Activated naive CD8-positive, alpha-beta T cell (primary cell): ENCODE measurements around the gene SLC35G3.
"Not testable (repeated sequence)": the region's sequence is repeated elsewhere in the genome, so short reads cannot be mapped to it uniquely, and the experiment has no call there.

Experiments used
- H3K27ac Mint-ChIP-seq: one replicate; pipeline ENCODE4 v1.8.0; 2021; ENCODE audit warnings: mixed read lengths
- H3K27me3 Mint-ChIP-seq: one replicate; pipeline ENCODE4 v1.8.0; 2021; ENCODE audit warnings: mixed read lengths
- H3K36me3 Mint-ChIP-seq: one replicate; pipeline ENCODE4 v1.8.0; 2021; ENCODE audit warnings: mixed read lengths
- H3K4me1 Mint-ChIP-seq: one replicate; pipeline ENCODE4 v1.8.0; 2021; ENCODE audit warnings: low read depth, mixed read lengths
- H3K4me3 Mint-ChIP-seq: one replicate; pipeline ENCODE4 v1.8.0; 2021; ENCODE audit warnings: mild to moderate bottlenecking, mixed read lengths
- H3K9me3 Mint-ChIP-seq: one replicate; pipeline ENCODE4 v1.8.0; 2021; ENCODE audit warnings: low read depth, mixed read lengths

Gene SLC35G3

GRCh38 chr17:35222452-35222851 is 28.3 kb upstream of the SLC35G3 start:
- peaks cover 11% of the 10 kb centered on the region for H3K9me3 Mint-ChIP-seq
- peaks cover 22% of the 10 kb centered on the region for H3K36me3 Mint-ChIP-seq
- H3K4me3 Mint-ChIP-seq, result no peak overlapping the region
- peaks cover 58% of the 10 kb centered on the region for H3K4me1 Mint-ChIP-seq
- no peak overlapping the region for H3K27ac Mint-ChIP-seq
- H3K27me3 Mint-ChIP-seq, result no peaks in the 10 kb centered on the region

GRCh38 chr17:35218915-35219314 is 24.7 kb upstream of the SLC35G3 start:
- Mint-ChIP-seq H3K36me3 (peaks cover 9% of the 10 kb centered on the region), H3K27ac (peak overlapping the region; percentile 92), H3K9me3 (peaks cover 8% of the 10 kb centered on the region), H3K4me3 (peak overlapping the region; percentile 70), H3K27me3 (no peaks in the 10 kb centered on the region), H3K4me1 (peaks cover 78% of the 10 kb centered on the region)

GRCh38 chr17:35217107-35217506 is 22.9 kb upstream of the SLC35G3 start:
- H3K27ac Mint-ChIP-seq, result peak overlapping the region; percentile 76
- peaks cover 4% of the 10 kb centered on the region for H3K9me3 Mint-ChIP-seq
- peak overlapping the region; percentile 18 for H3K4me3 Mint-ChIP-seq
- H3K4me1 Mint-ChIP-seq, result peaks cover 91% of the 10 kb centered on the region
- peaks cover 5% of the 10 kb centered on the region for H3K36me3 Mint-ChIP-seq
- no peaks in the 10 kb centered on the region for H3K27me3 Mint-ChIP-seq

GRCh38 chr17:35214631-35215273 is 20.6 kb upstream of the SLC35G3 start:
- Mint-ChIP-seq H3K36me3 (no peaks in the 10 kb centered on the region), H3K4me3 (peak overlapping the region; percentile 75), H3K27me3 (no peaks in the 10 kb centered on the region), H3K4me1 (peaks cover 89% of the 10 kb centered on the region), H3K27ac (peak overlapping the region; percentile 92), H3K9me3 (peaks cover 4% of the 10 kb centered on the region)

GRCh38 chr17:35214192-35214591 is 20.0 kb upstream of the SLC35G3 start:
- peaks cover 4% of the 10 kb centered on the region for H3K9me3 Mint-ChIP-seq
- H3K4me1 Mint-ChIP-seq, result peaks cover 89% of the 10 kb centered on the region
- H3K27me3 Mint-ChIP-seq, result no peaks in the 10 kb centered on the region
- H3K36me3 Mint-ChIP-seq, result no peaks in the 10 kb centered on the region
- H3K27ac Mint-ChIP-seq, result peak overlapping the region; percentile 92
- H3K4me3 Mint-ChIP-seq, result peak overlapping the region; percentile 75

- H3K4me3 Mint-ChIP-seq, result peak overlapping the region; percentile 75
- H3K27ac Mint-ChIP-seq, result peak overlapping the region; percentile 92
- H3K36me3 Mint-ChIP-seq, result no peaks in the 10 kb centered on the region
- peaks cover 4% of the 10 kb centered on the region for H3K9me3 Mint-ChIP-seq
- H3K27me3 Mint-ChIP-seq, result no peaks in the 10 kb centered on the region
- H3K4me1 Mint-ChIP-seq, result peaks cover 85% of the 10 kb centered on the region
Observed at GRCh38 chr17:35213412-35213940, 19.3 kb upstream of the SLC35G3 start.

GRCh38 chr17:35212668-35213067 is 18.5 kb upstream of the SLC35G3 start:
- peak overlapping the region; percentile 75 for H3K4me3 Mint-ChIP-seq
- peaks cover 81% of the 10 kb centered on the region for H3K4me1 Mint-ChIP-seq
- H3K9me3 Mint-ChIP-seq, result peaks cover 4% of the 10 kb centered on the region
- peak overlapping the region; percentile 92 for H3K27ac Mint-ChIP-seq
- H3K36me3 Mint-ChIP-seq, result no peaks in the 10 kb centered on the region
- H3K27me3 Mint-ChIP-seq, result no peaks in the 10 kb centered on the region

GRCh38 chr17:35210741-35211140 is 16.5 kb upstream of the SLC35G3 start:
- H3K36me3 Mint-ChIP-seq, result peaks cover 2% of the 10 kb centered on the region
- no peaks in the 10 kb centered on the region for H3K27me3 Mint-ChIP-seq
- peaks cover 4% of the 10 kb centered on the region for H3K9me3 Mint-ChIP-seq
- H3K4me1 Mint-ChIP-seq, result peaks cover 73% of the 10 kb centered on the region
- H3K4me3 Mint-ChIP-seq, result peak overlapping the region; percentile 27
- peak overlapping the region; percentile 28 for H3K27ac Mint-ChIP-seq

- H3K27me3 Mint-ChIP-seq, H3K9me3 Mint-ChIP-seq, H3K4me3 Mint-ChIP-seq, H3K27ac Mint-ChIP-seq, H3K36me3 Mint-ChIP-seq: not testable (repeated sequence)
- H3K4me1 Mint-ChIP-seq, result peaks cover 11% of the 10 kb centered on the region
Observed at GRCh38 chr17:35202582-35202981, 8.4 kb upstream of the SLC35G3 start.

GRCh38 chr17:35195062-35195461 is 869 bp upstream of the SLC35G3 start:
- H3K4me3 Mint-ChIP-seq, H3K36me3 Mint-ChIP-seq, H3K27me3 Mint-ChIP-seq, H3K9me3 Mint-ChIP-seq, H3K27ac Mint-ChIP-seq: not testable (repeated sequence)
- peaks cover 37% of the 10 kb centered on the region for H3K4me1 Mint-ChIP-seq

GRCh38 chr17:35192708-35193107 is 1.5 kb downstream of the SLC35G3 start:
- no peaks in the 10 kb centered on the region for H3K27me3 Mint-ChIP-seq
- H3K36me3 Mint-ChIP-seq, result no peaks in the 10 kb centered on the region
- peak overlapping the region; percentile 77 for H3K4me3 Mint-ChIP-seq
- peaks cover 59% of the 10 kb centered on the region for H3K4me1 Mint-ChIP-seq
- peak overlapping the region; percentile 91 for H3K27ac Mint-ChIP-seq
- H3K9me3 Mint-ChIP-seq, result no peaks in the 10 kb centered on the region

GRCh38 chr17:35191001-35191695 is 3.0 kb downstream of the SLC35G3 start:
- Mint-ChIP-seq H3K4me3 (no peak overlapping the region), H3K27ac (no peak overlapping the region), H3K27me3 (no peaks in the 10 kb centered on the region), H3K36me3 (no peaks in the 10 kb centered on the region), H3K9me3 (no peaks in the 10 kb centered on the region), H3K4me1 (peaks cover 70% of the 10 kb centered on the region)

GRCh38 chr17:35189291-35189690 is 4.9 kb downstream of the SLC35G3 start:
- Mint-ChIP-seq H3K9me3 (no peaks in the 10 kb centered on the region), H3K36me3 (no peaks in the 10 kb centered on the region), H3K27ac (peak overlapping the region; percentile 66), H3K4me3 (peak overlapping the region; percentile 73), H3K27me3 (no peaks in the 10 kb centered on the region), H3K4me1 (peaks cover 82% of the 10 kb centered on the region)

GRCh38 chr17:35188111-35188510 is 6.1 kb downstream of the SLC35G3 start:
- Mint-ChIP-seq H3K4me3 (peak overlapping the region; percentile 58), H3K27ac (peak overlapping the region; percentile 82), H3K4me1 (peaks cover 87% of the 10 kb centered on the region), H3K27me3 (no peaks in the 10 kb centered on the region), H3K9me3 (no peaks in the 10 kb centered on the region), H3K36me3 (no peaks in the 10 kb centered on the region)

GRCh38 chr17:35187481-35187880 is 6.7 kb downstream of the SLC35G3 start:
- Mint-ChIP-seq H3K4me3 (no peak overlapping the region), H3K36me3 (no peaks in the 10 kb centered on the region), H3K27me3 (no peaks in the 10 kb centered on the region), H3K27ac (no peak overlapping the region), H3K9me3 (no peaks in the 10 kb centered on the region), H3K4me1 (peaks cover 86% of the 10 kb centered on the region)
